Vagina (tissue), 2 donors: ENCODE measurements around the gene FAF1. TPM values are rescaled to one million over a fixed set of nuclear protein-coding genes. Genes with fewer than 3 reads are reported as not detected.

ENCODE experiments used
- DNase-seq, 2 donors: peaks; one replicate each; pipeline ENCODE4 v3.0.0-alpha.2; 2017; ENCODE audit errors: extremely low spot score in 2 of 2
- H3K27ac ChIP-seq: fragments of 200-600 bp; sonication (generic); one replicate; pipeline ENCODE4 v1.5.1; 2019
- H3K27me3 ChIP-seq: fragments of 200-600 bp; sonication (generic); one replicate; pipeline ENCODE4 v1.5.1; 2019
- H3K36me3 ChIP-seq, 2 donors: fragments of 200-600 bp; sonication (generic); one replicate each; pipeline ENCODE4 v1.5.1; 2017 to 2019
- H3K4me1 ChIP-seq: fragments of 200-600 bp; sonication (generic); one replicate; pipeline ENCODE4 v1.5.1; 2019
- H3K4me3 ChIP-seq, 2 donors: fragments of 200-600 bp; sonication (generic); 1 replicate in 1 of 2; 2 replicates in 1 of 2; pipeline ENCODE4 v1.5.1; 2016 to 2019
- H3K9me3 ChIP-seq: fragments of 200-600 bp; sonication (generic); one replicate; pipeline ENCODE4 v1.5.1; 2019
- CTCF ChIP-seq, 3 experiments: fragments of 450-650 bp in 2 of 3; fragments of 200-600 bp in 1 of 3; sonication (generic) in 1 of 3; IDR thresholded peaks; one replicate each; pipeline ENCODE4 v1.5.1; 2017 to 2019; ENCODE audit warnings: antibody characterized with exemption in 3 of 3, mild to moderate bottlenecking in 2 of 3, moderate library complexity in 2 of 3
- POLR2A ChIP-seq, 2 donors: fragments of 450-650 bp; IDR thresholded peaks; one replicate each; pipeline ENCODE4 v1.6.1; 2017; ENCODE audit warnings: antibody characterized with exemption in 2 of 2, mild to moderate bottlenecking in 2 of 2, moderate library complexity in 2 of 2
- POLR2AphosphoS5 ChIP-seq, 2 donors: sonication (generic); formaldehyde crosslinking; IDR thresholded peaks; one replicate each; pipeline ENCODE4 v1.9.0; 2017; ENCODE audit warnings: antibody characterized with exemption in 2 of 2, mild to moderate bottlenecking in 2 of 2, low read depth in 1 of 2; ENCODE audit not compliant: insufficient read depth in 1 of 2
- intact Hi-C: fragments of 100-400 bp; cut with DNase I; formaldehyde crosslinking; loops from one replicate; pipeline ENCODE4 v1.15.1; 2023
- total RNA-seq: library from RNA; depleted of rRNA; stranded (reverse); fragments of >200 nt; gene quantifications from one replicate; pipeline ENCODE4 v1.2.3, GENCODE V29; 2016

Gene FAF1
- total RNA-seq, 1 donor from 2014 or later = 40.0 TPM

- no peak overlapping the region for H3K4me3 ChIP-seq
- TF ChIP-seq CTCF (IDR thresholded peaks at IDR 0.05) = no peak
- no peaks in the 10 kb centered on the region for H3K9me3 ChIP-seq
- H3K27ac ChIP-seq = no peak overlapping the region
- H3K27me3 ChIP-seq = no peaks in the 10 kb centered on the region
- intact Hi-C loops = no loop called here
- no peak for DNase-seq
- no peaks in the 10 kb centered on the region for H3K36me3 ChIP-seq
- H3K4me1 ChIP-seq = peaks cover 20% of the 10 kb centered on the region
These were observed 314.9 kb downstream of the FAF1 start for GRCh38 chr1:50645139-50645538.

GRCh38 chr1:50644447-50645105, 315.5 kb downstream of the FAF1 start:
- Histone ChIP-seq H3K4me1 (peaks cover 20% of the 10 kb centered on the region), H3K9me3 (no peaks in the 10 kb centered on the region), H3K36me3 (no peaks in the 10 kb centered on the region), H3K4me3 (no peak overlapping the region), H3K27me3 (no peaks in the 10 kb centered on the region), H3K27ac (no peak overlapping the region)
- intact Hi-C loops = no loop called here
- TF ChIP-seq POLR2A (IDR thresholded peaks at IDR 0.05) (no peak), CTCF (IDR thresholded peaks at IDR 0.05) (no peak), POLR2AphosphoS5 (IDR thresholded peaks at IDR 0.05; ENCODE audit: insufficient read depth in 1 of 2, low read depth in 1 of 2) (no peak)
- no peak for DNase-seq

GRCh38 chr1:50637460-50637859, 322.6 kb downstream of the FAF1 start:
- H3K27ac ChIP-seq = no peak overlapping the region
- no peaks in the 10 kb centered on the region for H3K4me1 ChIP-seq
- TF ChIP-seq POLR2A (IDR thresholded peaks at IDR 0.05) (no peak), POLR2AphosphoS5 (IDR thresholded peaks at IDR 0.05; ENCODE audit: insufficient read depth in 1 of 2, low read depth in 1 of 2) (no peak), CTCF (IDR thresholded peaks at IDR 0.05) (no peak)
- no peak overlapping the region for H3K4me3 ChIP-seq
- no peak for DNase-seq
- no peaks in the 10 kb centered on the region for H3K27me3 ChIP-seq
- intact Hi-C loops = no loop called here
- H3K9me3 ChIP-seq = no peaks in the 10 kb centered on the region
- no peaks in the 10 kb centered on the region for H3K36me3 ChIP-seq

- no peak for DNase-seq
- Histone ChIP-seq H3K27ac (no peak overlapping the region), H3K4me3 (no peak overlapping the region), H3K36me3 (no peaks in the 10 kb centered on the region), H3K27me3 (no peaks in the 10 kb centered on the region), H3K9me3 (no peaks in the 10 kb centered on the region), H3K4me1 (no peaks in the 10 kb centered on the region)
- intact Hi-C loops = no loop called here
- no peak for TF ChIP-seq CTCF (IDR thresholded peaks at IDR 0.05)
- no peak for TF ChIP-seq POLR2AphosphoS5 (IDR thresholded peaks at IDR 0.05; ENCODE audit: insufficient read depth in 1 of 2, low read depth in 1 of 2)
- no peak for TF ChIP-seq POLR2A (IDR thresholded peaks at IDR 0.05)
These were observed 325.8 kb downstream of the FAF1 start for GRCh38 chr1:50634251-50634650.

- Histone ChIP-seq H3K27ac (no peak overlapping the region), H3K27me3 (no peaks in the 10 kb centered on the region), H3K4me3 (no peak overlapping the region), H3K36me3 (no peaks in the 10 kb centered on the region), H3K9me3 (no peaks in the 10 kb centered on the region), H3K4me1 (no peaks in the 10 kb centered on the region)
- intact Hi-C loops = no loop called here
- TF ChIP-seq POLR2A (IDR thresholded peaks at IDR 0.05) (no peak), POLR2AphosphoS5 (IDR thresholded peaks at IDR 0.05; ENCODE audit: insufficient read depth in 1 of 2, low read depth in 1 of 2) (no peak), CTCF (IDR thresholded peaks at IDR 0.05) (no peak)
- DNase-seq = no peak
These were observed 326.6 kb downstream of the FAF1 start for GRCh38 chr1:50633465-50633864.
